Measurements from ENCODE around the gene APOL5.

DNA sequence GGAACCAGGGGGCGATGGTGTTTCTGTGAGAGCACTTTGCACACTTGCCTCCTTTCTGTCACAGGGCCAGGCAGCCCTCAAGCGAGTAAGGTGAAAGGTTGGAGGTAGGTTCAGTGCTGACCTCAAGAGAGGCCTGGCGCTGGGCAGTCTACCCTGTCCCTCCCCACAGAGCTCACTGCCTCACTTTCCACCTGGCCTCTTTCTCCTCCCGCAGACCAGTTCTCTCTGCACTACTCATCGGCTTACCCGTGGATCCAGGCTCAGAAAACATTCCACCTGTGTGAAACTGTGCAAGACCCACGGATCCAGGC, 16.8 kb downstream of the APOL5 start:
- TF ChIP-seq POLR2AphosphoS5 (IDR thresholded peaks at IDR 0.05; ENCODE audit: borderline replicate concordance, low read depth, low read length) (no peak), EZH2 (IDR thresholded peaks at IDR 0.05) (no peak)

Data from SK-N-MC (cell line).